Measurements from ENCODE around the gene TSC2.

GRCh38 chr16:2016407-2016922 lies 31.3 kb upstream of the TSC2 start:
- TF ChIP-seq CTCF (IDR thresholded peaks at IDR 0.05; ENCODE audit: low read depth, low read length) (peak; percentile 70), MAX (IDR thresholded peaks at IDR 0.05; ENCODE audit: low read depth, low read length) (no peak), POLR2A (IDR thresholded peaks at IDR 0.05; ENCODE audit: extremely low read depth, insufficient read length) (no peak), MYC (IDR thresholded peaks at IDR 0.05; ENCODE audit: low read depth, low read length) (no peak)
